Liver (tissue), 9 donors: ENCODE data around the gene SAPCD2. TPM values are rescaled to one million over a fixed set of nuclear protein-coding genes. Genes with fewer than 3 reads are reported as not detected.

ENCODE experiments used
- DNase-seq: peaks from one replicate; pipeline ENCODE4 v3.0.0-alpha.2; 2017; ENCODE audit warnings: low spot score
- H3K27ac ChIP-seq, 2 donors: one replicate each; pipeline ENCODE4 v1.7.0; 2013; ENCODE audit warnings: inconsistent platforms in 2 of 2, low read length in 2 of 2, control low read depth in 1 of 2, low read depth in 1 of 2, mild to moderate bottlenecking in 1 of 2
- H3K27me3 ChIP-seq, 4 donors: one replicate each; pipeline versions ENCODE4 v1.6.1 to v1.7.0; 2013; ENCODE audit warnings: low read length in 3 of 4, inconsistent platforms in 1 of 4, mild to moderate bottlenecking in 1 of 4, moderate library complexity in 1 of 4; ENCODE audit not compliant: control insufficient read depth in 4 of 4, insufficient read depth in 4 of 4
- H3K36me3 ChIP-seq, 4 donors: one replicate each; pipeline versions ENCODE4 v1.6.1 to v1.7.0; 2013; ENCODE audit warnings: low read length in 3 of 4, mild to moderate bottlenecking in 3 of 4, low read depth in 1 of 4, moderate library complexity in 1 of 4; ENCODE audit not compliant: control insufficient read depth in 4 of 4, insufficient read depth in 3 of 4
- H3K4me1 ChIP-seq, 4 donors: one replicate each; pipeline versions ENCODE4 v1.6.1 to v1.7.0; 2013; ENCODE audit warnings: low read length in 3 of 4, mild to moderate bottlenecking in 3 of 4, moderate library complexity in 1 of 4; ENCODE audit not compliant: control insufficient read depth in 4 of 4, insufficient read depth in 4 of 4
- H3K4me3 ChIP-seq, 3 donors: one replicate each; pipeline versions ENCODE4 v1.6.1 to v1.7.0; 2013; ENCODE audit warnings: low read length in 3 of 3, control low read depth in 1 of 3, low read depth in 1 of 3, mild to moderate bottlenecking in 1 of 3
- H3K9ac ChIP-seq, 2 donors: one replicate each; pipeline ENCODE4 v1.7.0; 2013; ENCODE audit warnings: low read length in 2 of 2, mild to moderate bottlenecking in 2 of 2, moderate library complexity in 2 of 2, control low read depth in 1 of 2, low read depth in 1 of 2
- H3K9me3 ChIP-seq, 4 donors: one replicate each; pipeline versions ENCODE4 v1.6.1 to v1.7.0; 2013; ENCODE audit warnings: low read length in 3 of 4; ENCODE audit not compliant: control insufficient read depth in 4 of 4
- EGR1 ChIP-seq, 2 donors: IDR thresholded peaks; 2 replicates each; pipeline ENCODE4 v1.6.1; 2016 to 2018; ENCODE audit warnings: antibody characterized with exemption in 2 of 2, low read depth in 2 of 2
- FOXA1 ChIP-seq: IDR thresholded peaks from 2 replicates; pipeline ENCODE4 v1.6.1; 2016; ENCODE audit warnings: antibody characterized with exemption
- FOXA2 ChIP-seq: IDR thresholded peaks from 2 replicates; pipeline ENCODE4 v1.6.1; 2016; ENCODE audit warnings: antibody characterized with exemption
- GABPA ChIP-seq, 2 donors: IDR thresholded peaks in 1 of 2; conservative IDR thresholded peaks in 1 of 2; 2 replicates each; pipeline ENCODE4 v1.6.1; 2016; ENCODE audit warnings: antibody characterized with exemption in 2 of 2, mild to moderate bottlenecking in 1 of 2, moderate library complexity in 1 of 2
- HNF4A ChIP-seq, 2 donors: conservative IDR thresholded peaks; 2 replicates each; pipeline ENCODE4 v1.6.1; 2016; ENCODE audit warnings: antibody characterized with exemption in 2 of 2, mild to moderate bottlenecking in 2 of 2
- HNF4G ChIP-seq: IDR thresholded peaks from 2 replicates; pipeline ENCODE4 v1.6.1; 2016; ENCODE audit warnings: antibody characterized with exemption
- JUND ChIP-seq, 2 donors: IDR thresholded peaks; 2 replicates each; pipeline ENCODE4 v1.6.1; 2016; ENCODE audit warnings: antibody characterized with exemption in 2 of 2
- NR2F2 ChIP-seq: IDR thresholded peaks from 2 replicates; pipeline ENCODE4 v1.6.1; 2016; ENCODE audit warnings: antibody characterized with exemption
- RAD21 ChIP-seq, 2 donors: IDR thresholded peaks; 2 replicates each; pipeline ENCODE4 v1.6.1; 2016; ENCODE audit warnings: antibody characterized with exemption in 2 of 2, mild to moderate bottlenecking in 2 of 2
- RXRA ChIP-seq, 2 donors: IDR thresholded peaks; 2 replicates each; pipeline ENCODE4 v1.6.1; 2017 to 2018; ENCODE audit warnings: antibody characterized with exemption in 2 of 2, mild to moderate bottlenecking in 1 of 2
- SP1 ChIP-seq: IDR thresholded peaks from 2 replicates; pipeline ENCODE4 v1.6.1; 2018; ENCODE audit warnings: antibody characterized with exemption, mild to moderate bottlenecking
- TAF1 ChIP-seq: conservative IDR thresholded peaks from 2 replicates; pipeline ENCODE4 v1.6.1; 2016; ENCODE audit warnings: antibody characterized with exemption, mild to moderate bottlenecking
- YY1 ChIP-seq: IDR thresholded peaks from 2 replicates; pipeline ENCODE4 v1.6.1; 2016; ENCODE audit warnings: antibody characterized with exemption, mild to moderate bottlenecking
- WGBS: extraction: QIAGEN DNeasy Blood & Tissue Kit; methylation state at CpG from one replicate; pipeline ENCODE4 v1.1.7; 2013; 5-methylcytosine and 5-hydroxymethylcytosine counted together
- polyA plus RNA-seq, 2 donors: library from polyadenylated mRNA; stranded (reverse) in 1 of 2; unstranded in 1 of 2; fragments of 200-250 nt in 1 of 2; fragments of >200 nt in 1 of 2; fragmentation: Nextera tagmentation in 1 of 2; extraction: Ambion mirVana in 1 of 2; gene quantifications; one replicate each; pipeline versions ENCODE4 v1.2.1 to v1.2.3, GENCODE V29; 2013 to 2015
- total RNA-seq, 2 donors: library from RNA; depleted of rRNA; stranded (reverse); fragments of >200 nt; gene quantifications; one replicate each; pipeline ENCODE4 v1.2.3, GENCODE V29; 2014
- TF ChIP-seq, protein P1 (sequence below): fragments of 150-350 bp; IDR thresholded peaks from 2 replicates; pipeline ENCODE4 v1.5.1; 2017; ENCODE audit warnings: improper control_type of control experiment, low read depth, low read length; ENCODE audit not compliant: missing input control
- TF ChIP-seq, protein P2 (sequence below): IDR thresholded peaks from 2 replicates; pipeline ENCODE4 v1.6.1; 2016; ENCODE audit warnings: antibody characterized with exemption
- TF ChIP-seq, protein P3 (sequence below): IDR thresholded peaks from 2 replicates; pipeline ENCODE4 v1.6.1; 2016; ENCODE audit warnings: antibody characterized with exemption, mild to moderate bottlenecking
- TF ChIP-seq, protein P4 (sequence below): IDR thresholded peaks from 2 replicates; pipeline ENCODE4 v1.6.1; 2016; ENCODE audit warnings: antibody characterized with exemption
- TF ChIP-seq, protein P5 (sequence below): IDR thresholded peaks from 2 replicates; pipeline ENCODE4 v1.6.1; 2016; ENCODE audit warnings: antibody characterized with exemption
- donor health status: healthy.
- donor health status: healthy.
- donor health status: healthy.
- donor health status: healthy.
- donor health status: healthy.

The SAPCD2 gene
- total and polyA plus RNA-seq, 4 donors = 0.06 to 1.8 (median 0.23) TPM

DNA sequence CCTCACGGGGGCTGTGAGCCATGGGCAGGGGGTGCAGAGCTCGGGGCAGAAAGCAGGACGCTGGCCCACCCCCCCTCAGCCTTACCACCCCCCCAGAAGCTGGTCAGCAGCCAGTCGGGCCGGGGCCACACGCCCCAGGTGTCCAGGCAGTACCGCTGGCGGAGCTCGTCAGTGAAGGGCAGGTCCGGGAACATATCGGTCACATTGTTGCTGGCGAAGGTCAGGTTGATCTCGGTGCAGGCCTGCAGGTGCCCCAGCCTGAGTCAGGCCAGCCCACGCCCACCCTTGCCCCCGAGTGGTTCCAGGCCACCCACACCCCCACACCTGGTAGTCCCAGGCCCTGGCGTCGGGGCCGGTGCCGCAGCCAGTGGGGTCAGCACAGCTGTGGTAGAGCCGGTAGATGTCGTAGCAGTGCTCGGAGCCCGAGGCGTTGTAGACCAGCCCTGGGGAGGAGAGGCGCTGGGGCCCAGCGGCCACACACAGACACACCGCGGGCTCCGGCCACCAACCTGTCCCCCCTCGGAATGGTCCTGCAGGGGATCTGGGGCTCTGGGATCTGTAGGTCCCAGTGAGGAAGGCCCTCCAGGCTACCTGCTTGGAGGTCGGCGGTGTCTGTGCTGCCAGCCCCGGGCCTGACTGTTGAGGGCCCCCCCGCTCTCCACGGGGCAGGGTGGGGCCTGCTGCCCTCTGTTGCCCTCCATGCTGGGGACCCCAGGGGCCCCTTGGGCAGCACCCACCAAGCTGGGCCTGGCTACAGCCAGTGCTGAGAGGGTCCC is 41.6 kb upstream of the SAPCD2 start:
- Histone ChIP-seq H3K4me1 (peaks cover 4 to 7% (median 5%) of the 10 kb centered on the region in 4 donors), H3K4me3 (no peak overlapping the region), H3K36me3 (peaks cover 3 to 16% (median 6%) of the 10 kb centered on the region in 4 donors), H3K27ac (no peak overlapping the region), H3K27me3 (no peaks in the 10 kb centered on the region), H3K9me3 (no peaks in the 10 kb centered on the region), H3K9ac (no peak overlapping the region)
- no peak for DNase-seq
- whole genome bisulfite sequencing = 93% methylated on average over 35 of the region's 35 CpGs
- TF ChIP-seq TAF1 (no peak), RXRA (IDR thresholded peaks at IDR 0.05) (no peak), FOXA2 (no peak), YY1 (no peak)

DNA sequence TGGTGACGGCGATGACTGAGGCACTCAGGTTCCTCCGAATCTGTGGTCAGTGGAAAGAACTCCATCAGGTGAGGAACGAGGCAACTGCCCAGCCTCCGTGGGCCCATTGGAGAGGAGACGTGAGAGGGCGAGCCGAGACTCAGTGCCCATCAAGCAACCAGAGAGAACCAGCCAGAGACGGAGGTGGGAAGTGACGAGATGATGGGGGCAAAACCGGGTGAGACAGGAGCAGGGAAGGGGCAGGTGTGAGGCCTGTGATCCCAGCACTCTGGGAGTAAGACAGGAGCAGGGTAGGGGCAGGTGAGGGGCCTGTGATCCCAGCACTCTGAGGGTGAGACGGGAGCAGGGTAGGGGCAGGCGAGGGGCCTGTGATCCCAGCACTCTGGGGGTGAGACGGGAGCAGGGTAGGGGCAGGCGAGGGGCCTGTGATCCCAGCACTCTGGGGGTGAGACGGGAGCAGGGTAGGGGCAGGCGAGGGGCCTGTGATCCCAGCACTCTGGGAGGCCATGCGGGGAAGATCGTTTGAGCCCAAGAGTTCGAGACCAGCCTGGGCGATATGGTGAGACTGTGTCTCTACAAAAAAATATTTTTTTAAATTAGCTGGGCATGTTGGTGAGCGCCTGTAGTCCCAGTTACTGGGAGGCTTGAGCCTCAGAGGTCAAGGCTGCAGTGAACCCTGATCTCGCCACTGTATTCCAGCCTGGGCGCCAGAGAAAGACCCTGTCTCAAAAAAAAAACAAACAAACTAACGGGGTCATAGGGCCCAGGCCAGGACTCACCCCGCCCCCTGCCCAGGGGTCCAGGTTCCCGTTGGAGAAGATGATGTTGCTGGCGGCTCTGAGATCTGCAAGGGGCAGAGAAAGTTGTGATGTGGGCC is 40.8 kb upstream of the SAPCD2 start:
- no peaks in the 10 kb centered on the region for H3K9me3 ChIP-seq
- peaks cover 4 to 7% (median 5%) of the 10 kb centered on the region in 4 donors for H3K4me1 ChIP-seq
- 90% methylated on average over 28 of the region's 28 CpGs for WGBS
- no peak overlapping the region for H3K9ac ChIP-seq
- TF ChIP-seq FOXA2 (no peak), YY1 (no peak), RAD21 (IDR thresholded peaks at IDR 0.05) (no peak), HNF4G (no peak), TAF1 (no peak), SP1 (no peak), HNF4A (conservative IDR thresholded peaks at IDR 0.05) (no peak), NR2F2 (no peak), RXRA (IDR thresholded peaks at IDR 0.05) (no peak), JUND (IDR thresholded peaks at IDR 0.05) (no peak), GABPA (IDR thresholded peaks at IDR 0.05 in 1 of 2, conservative IDR thresholded peaks at IDR 0.05 in 1 of 2) (no peak), FOXA1 (no peak), EGR1 (IDR thresholded peaks at IDR 0.05; ENCODE audit: low read depth in 2 of 2) (no peak)
- TF ChIP-seq, protein P1, sequence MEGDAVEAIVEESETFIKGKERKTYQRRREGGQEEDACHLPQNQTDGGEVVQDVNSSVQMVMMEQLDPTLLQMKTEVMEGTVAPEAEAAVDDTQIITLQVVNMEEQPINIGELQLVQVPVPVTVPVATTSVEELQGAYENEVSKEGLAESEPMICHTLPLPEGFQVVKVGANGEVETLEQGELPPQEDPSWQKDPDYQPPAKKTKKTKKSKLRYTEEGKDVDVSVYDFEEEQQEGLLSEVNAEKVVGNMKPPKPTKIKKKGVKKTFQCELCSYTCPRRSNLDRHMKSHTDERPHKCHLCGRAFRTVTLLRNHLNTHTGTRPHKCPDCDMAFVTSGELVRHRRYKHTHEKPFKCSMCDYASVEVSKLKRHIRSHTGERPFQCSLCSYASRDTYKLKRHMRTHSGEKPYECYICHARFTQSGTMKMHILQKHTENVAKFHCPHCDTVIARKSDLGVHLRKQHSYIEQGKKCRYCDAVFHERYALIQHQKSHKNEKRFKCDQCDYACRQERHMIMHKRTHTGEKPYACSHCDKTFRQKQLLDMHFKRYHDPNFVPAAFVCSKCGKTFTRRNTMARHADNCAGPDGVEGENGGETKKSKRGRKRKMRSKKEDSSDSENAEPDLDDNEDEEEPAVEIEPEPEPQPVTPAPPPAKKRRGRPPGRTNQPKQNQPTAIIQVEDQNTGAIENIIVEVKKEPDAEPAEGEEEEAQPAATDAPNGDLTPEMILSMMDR = no peak
- TF ChIP-seq, protein P2, sequence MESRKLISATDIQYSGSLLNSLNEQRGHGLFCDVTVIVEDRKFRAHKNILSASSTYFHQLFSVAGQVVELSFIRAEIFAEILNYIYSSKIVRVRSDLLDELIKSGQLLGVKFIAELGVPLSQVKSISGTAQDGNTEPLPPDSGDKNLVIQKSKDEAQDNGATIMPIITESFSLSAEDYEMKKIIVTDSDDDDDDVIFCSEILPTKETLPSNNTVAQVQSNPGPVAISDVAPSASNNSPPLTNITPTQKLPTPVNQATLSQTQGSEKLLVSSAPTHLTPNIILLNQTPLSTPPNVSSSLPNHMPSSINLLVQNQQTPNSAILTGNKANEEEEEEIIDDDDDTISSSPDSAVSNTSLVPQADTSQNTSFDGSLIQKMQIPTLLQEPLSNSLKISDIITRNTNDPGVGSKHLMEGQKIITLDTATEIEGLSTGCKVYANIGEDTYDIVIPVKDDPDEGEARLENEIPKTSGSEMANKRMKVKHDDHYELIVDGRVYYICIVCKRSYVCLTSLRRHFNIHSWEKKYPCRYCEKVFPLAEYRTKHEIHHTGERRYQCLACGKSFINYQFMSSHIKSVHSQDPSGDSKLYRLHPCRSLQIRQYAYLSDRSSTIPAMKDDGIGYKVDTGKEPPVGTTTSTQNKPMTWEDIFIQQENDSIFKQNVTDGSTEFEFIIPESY = no peak
- TF ChIP-seq, protein P3, sequence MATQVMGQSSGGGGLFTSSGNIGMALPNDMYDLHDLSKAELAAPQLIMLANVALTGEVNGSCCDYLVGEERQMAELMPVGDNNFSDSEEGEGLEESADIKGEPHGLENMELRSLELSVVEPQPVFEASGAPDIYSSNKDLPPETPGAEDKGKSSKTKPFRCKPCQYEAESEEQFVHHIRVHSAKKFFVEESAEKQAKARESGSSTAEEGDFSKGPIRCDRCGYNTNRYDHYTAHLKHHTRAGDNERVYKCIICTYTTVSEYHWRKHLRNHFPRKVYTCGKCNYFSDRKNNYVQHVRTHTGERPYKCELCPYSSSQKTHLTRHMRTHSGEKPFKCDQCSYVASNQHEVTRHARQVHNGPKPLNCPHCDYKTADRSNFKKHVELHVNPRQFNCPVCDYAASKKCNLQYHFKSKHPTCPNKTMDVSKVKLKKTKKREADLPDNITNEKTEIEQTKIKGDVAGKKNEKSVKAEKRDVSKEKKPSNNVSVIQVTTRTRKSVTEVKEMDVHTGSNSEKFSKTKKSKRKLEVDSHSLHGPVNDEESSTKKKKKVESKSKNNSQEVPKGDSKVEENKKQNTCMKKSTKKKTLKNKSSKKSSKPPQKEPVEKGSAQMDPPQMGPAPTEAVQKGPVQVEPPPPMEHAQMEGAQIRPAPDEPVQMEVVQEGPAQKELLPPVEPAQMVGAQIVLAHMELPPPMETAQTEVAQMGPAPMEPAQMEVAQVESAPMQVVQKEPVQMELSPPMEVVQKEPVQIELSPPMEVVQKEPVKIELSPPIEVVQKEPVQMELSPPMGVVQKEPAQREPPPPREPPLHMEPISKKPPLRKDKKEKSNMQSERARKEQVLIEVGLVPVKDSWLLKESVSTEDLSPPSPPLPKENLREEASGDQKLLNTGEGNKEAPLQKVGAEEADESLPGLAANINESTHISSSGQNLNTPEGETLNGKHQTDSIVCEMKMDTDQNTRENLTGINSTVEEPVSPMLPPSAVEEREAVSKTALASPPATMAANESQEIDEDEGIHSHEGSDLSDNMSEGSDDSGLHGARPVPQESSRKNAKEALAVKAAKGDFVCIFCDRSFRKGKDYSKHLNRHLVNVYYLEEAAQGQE = no peak
- TF ChIP-seq, protein P4, sequence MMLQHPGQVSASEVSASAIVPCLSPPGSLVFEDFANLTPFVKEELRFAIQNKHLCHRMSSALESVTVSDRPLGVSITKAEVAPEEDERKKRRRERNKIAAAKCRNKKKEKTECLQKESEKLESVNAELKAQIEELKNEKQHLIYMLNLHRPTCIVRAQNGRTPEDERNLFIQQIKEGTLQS = no peak
- TF ChIP-seq, protein P5, sequence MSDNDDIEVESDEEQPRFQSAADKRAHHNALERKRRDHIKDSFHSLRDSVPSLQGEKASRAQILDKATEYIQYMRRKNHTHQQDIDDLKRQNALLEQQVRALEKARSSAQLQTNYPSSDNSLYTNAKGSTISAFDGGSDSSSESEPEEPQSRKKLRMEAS = no peak
- peaks cover 3 to 19% (median 6%) of the 10 kb centered on the region in 4 donors for H3K36me3 ChIP-seq
- H3K27ac ChIP-seq = no peak overlapping the region
- no peaks in the 10 kb centered on the region for H3K27me3 ChIP-seq
- DNase-seq = no peak
- H3K4me3 ChIP-seq = no peak overlapping the region
